NCI-H128 (cell line): ENCODE data around the gene FRY.
"Not testable (repeated sequence)": the region's sequence is repeated elsewhere in the genome, so short reads cannot be mapped to it uniquely, and the experiment has no call there.

Experiments used
- DNase-seq: peaks from one replicate; lab custom pipeline; 2025; ENCODE audit not compliant: unreplicated experiment; lab: John Stamatoyannopoulos, UW

The FRY gene

DNA sequence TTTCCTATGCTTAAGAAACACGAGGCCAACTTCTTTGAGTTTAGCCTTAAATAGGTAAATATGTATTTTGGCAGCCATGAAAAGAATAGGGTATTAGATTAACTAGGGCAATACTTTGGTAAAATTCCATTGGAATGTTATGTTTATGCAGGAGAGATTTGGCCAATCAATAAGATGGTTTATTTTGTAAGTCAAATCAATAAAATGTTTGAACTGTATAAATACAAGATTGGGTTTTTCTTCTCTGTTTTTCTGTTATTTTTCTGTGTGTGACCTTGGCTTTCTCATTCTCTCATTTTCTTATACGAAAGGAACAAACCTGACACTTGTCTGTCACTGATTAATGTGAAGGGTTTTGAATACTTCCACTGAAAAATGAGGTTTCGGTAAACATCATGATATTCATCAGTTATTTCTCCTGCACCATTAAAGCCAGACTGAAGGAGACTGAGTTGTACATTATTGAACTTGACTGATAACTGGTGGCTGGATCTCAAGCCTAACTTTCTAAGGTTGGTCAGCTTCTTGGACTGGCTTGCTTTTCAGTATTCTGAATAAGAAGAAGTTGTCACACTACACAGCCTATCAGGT, 8.6 kb downstream of the FRY start:
- DNase-seq, result no peak

DNA sequence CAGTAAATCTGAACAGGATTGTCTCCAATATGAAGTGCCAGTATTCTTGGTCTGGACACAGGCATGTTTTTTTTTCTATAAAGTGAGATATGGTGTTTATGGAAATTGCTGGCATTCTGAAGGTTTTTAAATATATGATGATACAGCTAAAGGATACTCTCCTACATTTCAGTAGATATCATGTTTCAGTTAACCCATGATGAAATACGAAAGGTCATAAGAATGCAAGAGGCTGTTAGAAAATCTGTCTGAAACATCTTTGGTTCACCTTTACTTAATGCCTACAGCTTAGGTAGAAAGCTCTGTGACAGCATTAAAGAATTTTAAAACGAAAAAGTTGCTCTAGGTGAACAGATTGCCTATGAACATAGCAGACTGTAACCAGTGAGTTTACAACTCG, 9.1 kb downstream of the FRY start:
- DNase-seq, result no peak

DNA sequence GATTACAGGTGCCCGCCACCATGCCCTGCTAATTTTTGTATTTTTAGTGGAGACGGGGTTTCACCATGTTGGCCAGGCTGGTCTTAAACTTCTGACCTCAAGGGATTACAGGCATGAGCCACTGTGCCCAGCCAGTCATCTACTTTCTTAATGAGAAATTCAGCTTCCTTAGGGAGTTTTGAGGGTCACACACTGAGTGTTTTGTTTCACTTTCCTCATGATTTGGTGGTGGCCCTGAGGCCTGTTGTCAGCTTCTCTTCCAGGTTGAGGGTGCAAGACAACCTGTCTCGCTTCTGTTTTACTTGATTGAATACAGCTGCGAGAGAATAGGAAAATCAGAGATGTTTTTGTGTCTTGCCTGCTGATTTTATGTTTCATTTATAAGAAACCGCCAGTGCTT, 9.9 kb downstream of the FRY start:
- DNase-seq, result no peak

DNA sequence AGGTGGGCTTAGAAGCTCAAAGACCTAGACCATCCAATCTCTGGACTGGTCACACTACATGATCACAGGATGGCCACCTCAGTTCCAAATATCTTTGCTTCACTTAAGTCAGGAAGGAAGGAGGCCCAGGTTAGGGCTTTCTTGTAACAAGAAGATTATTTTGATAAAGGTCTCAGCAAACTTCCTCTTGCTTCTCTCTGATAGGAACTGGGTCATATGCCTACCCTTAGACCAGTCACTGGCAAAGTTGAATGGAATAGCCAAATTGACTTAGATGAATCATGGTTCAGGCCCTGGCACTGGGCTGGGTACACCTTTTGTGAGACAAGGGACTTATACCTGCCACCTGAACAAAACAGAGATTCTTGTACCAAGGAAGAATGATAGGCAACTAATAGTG, 11.0 kb downstream of the FRY start:
- no peak for DNase-seq

DNA sequence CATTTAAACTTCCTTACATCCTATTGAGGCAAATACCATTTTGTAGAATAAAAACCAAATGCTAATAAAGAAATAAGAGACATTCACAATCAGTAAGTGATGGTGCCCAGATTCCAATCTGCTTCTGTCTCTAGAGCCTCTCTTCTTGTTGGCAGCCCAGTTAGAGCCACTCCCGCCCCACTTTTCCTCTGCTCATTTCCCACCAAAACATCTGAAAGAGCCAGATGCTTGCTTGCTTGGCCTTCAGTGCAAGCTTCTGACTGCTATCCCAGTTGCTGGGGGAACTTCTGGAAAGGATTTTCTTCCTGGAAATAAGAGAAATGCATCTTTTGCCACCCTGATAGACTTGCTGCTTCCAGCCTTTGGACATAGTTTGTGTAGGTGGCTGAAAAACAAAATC, 12.9 kb downstream of the FRY start:
- no peak for DNase-seq

DNA sequence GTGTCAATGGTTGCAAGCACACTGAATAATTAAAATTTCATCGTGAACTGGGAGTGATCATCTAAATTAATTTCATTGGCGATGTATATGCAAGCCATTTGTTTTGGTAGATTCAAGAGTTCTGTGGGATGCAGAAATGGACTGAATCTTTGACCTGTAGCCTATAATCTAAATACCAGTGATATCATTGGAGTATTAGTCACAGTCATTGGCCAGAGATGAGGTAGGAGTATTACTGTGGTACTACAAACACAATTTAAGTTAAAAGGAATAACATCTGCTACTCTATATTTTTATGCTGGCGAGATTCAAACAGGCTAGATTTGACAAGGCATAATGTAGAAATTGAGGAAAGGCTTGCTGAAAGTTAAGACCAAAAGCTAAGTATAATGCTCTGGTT, 14.0 kb downstream of the FRY start:
- DNase-seq, result no peak

DNA sequence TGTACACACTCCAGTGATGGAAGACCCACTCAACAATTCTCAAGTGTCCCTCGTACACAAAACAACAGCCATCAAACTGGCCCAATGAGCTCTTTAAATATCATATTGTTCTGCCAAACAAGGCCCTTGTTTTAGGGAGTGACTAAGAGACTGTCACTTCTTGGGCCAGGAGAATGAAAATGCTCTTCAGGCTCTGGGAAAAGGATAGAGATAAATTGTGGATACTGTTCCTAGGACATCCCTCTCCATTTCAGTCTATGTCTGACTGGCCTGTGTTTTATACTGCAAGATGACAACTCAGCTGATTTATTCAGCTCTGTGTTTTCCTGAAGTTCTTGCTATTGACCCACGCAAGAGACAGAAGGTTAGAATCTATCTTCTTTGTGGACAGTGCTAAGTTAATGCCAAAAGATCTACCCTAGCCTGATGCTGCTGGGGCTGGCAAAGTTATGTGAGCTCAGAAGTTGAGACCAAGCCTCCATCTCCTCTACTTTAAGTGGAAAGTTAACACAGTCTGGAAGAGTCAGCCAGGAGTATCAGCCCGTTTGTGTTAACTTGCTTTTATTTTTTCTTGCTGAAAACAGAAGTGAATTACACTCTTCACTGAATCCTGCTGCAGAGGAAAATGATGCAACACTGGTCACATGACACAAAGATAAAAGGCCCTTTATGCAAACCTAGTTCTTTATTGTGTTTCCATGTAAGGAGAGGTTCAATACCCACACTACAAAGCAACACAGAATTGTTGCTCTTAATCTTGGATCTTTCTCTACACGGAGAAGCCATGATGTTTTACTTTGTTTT, 14.6 kb downstream of the FRY start:
- DNase-seq, result no peak

DNA sequence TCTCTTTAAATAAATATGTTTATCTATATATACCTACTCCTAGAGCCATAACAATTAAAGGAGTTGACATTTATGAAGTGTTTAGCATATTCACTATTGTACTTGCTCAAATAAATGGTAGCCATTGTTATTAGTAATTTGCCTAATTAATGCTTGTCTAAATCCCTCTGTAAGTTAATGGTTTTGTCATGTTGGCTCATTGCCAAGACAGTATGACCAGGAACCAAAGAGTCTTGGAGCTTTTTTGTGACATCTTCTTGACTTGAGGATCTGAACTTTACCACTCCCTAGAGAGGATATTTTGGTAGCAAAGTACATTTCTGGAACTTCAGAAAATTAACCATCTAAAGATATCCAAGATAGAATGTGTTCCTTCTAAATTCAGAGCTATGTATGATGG, 15.5 kb downstream of the FRY start:
- no peak for DNase-seq

DNA sequence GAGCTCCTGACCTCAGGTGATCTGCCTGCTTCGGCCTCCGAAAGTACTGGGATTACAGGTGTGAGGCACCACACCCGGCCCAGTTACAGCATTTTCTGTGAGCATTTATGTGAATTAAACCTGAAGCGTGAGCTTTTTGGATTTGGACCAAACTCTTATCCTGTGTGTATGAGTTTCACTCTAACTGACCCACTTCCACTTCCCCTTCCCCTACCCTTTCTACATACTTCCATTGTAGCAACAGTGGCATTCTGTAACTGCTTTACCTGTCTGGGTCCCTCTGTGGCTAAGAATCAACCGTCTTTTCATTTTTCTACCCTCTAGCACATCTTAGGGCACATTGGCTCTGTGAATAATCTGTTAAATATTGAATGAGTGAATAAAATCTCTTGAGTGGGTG, 16.2 kb downstream of the FRY start:
- DNase-seq, result no peak

DNA sequence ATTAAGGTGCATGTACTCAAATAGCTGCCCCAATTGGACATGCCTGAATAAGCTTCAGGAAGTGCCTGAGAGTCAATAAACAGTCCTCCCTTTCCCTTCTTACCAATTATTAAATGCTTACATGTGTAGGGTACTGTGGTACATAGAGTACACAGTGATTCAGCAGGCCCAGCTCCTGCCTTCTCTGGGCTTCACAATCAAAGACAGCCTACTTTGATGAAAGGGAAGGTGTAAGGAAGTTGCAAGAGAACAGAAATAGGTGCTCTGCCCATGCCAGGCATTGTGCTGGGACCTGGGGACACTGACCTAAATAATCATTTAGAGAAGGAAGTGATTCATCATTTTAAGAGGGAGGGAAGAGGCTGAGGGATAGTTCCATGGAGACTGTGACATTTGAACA, 17.2 kb downstream of the FRY start:
- DNase-seq, result no peak

DNA sequence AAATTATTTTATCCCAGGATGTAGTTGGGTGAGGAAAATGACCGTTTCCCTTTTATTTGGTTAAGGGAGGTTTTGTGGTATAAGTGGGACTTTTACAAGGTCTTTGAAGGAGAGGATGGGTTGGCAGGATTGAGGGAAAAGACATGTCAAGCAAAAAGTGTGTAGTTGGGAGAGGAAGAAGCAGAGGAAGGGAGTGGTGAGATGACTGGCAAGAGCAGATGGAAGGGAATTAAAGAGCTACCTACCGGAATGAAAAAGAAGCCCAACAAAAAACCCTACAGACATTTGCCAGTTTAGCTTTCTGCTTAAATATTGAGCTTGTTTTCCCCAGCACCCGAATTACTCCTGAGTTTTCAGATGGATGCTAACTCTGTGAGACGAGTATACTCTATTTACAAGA, 19.6 kb downstream of the FRY start:
- DNase-seq, result no peak

DNA sequence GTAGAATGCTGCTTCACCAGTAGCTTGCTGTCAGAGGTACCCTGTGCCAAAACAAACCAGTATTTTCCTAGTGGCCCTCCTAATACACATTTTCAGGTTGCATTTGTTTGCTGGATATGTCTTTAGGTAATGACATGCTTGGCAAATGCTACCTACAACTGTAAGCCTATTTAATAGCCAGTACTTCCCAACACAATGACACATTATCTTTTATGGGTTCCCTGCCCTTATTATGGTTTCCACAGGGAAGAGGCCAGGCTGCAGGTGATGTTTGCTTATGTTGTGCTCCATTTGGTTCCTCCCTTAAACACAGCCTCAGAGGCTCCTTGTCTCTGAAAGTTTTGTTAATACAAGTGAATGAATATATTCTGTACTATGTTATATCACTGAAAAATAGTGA, 24.7 kb downstream of the FRY start:
- peak; percentile 31 for DNase-seq

DNA sequence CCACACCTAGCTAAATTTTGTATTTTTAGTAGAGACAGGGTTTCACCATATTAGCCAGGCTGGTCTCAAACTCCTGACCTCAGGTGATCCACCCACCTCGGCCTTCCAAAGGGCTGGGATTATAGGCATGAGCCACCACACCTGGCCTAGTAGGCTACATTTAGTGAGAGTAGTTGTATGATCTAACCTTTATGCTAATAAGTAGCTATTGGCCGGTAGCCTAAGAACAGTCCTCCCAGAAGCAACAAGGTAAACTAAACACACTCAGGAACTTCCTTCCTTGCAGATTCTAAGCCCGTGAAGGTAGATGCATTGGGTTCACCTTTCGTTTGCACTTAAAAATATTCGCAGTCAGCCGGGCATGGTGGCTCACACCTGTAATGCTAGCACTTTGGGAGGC, 25.8 kb downstream of the FRY start:
- not testable (repeated sequence) for DNase-seq

DNA sequence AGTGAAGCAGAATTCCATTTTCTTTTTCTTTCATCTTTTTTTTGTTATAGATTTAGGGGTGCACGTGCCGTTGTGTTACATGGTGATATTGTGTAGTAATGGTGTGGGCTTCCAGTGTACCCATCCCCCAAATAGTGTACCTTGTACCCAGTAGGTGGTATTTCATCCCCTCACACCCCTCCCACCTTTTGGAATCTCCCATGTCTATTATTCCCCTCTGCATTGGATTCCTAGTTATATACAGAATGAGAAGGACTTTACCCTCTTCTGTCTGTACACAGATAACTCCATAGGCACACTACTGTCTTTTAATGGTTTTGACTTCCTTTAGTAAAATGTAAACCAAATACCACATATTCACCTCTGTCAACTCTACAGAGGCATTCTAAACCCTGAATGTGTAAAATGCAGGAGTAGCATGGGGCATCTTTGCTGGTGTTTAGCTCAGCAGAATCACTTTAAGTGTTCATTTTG, 28.0 kb downstream of the FRY start:
- no peak for DNase-seq

DNA sequence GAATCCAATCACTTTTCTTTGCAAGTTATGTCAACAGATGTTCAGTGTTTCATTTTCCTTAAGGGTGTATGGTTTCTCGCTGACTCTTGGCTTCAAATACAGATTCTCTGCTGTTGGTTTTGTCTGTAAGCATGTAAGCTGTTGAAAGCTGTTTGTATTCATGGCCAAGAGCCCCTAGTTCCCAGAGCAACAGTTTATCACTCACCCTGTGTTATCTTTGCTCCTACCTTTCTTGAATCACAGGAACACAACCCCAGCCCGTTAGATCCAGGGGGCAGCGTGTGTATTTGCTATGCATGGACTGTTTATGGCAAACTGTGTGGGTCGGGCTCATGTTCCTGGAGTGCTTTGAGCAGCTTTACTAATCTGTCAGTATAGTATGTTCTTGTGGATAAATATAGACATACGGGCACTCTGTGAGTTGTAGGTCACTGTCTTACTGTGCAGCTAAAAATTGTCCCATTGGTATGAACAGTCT, 28.9 kb downstream of the FRY start:
- DNase-seq, result no peak

DNA sequence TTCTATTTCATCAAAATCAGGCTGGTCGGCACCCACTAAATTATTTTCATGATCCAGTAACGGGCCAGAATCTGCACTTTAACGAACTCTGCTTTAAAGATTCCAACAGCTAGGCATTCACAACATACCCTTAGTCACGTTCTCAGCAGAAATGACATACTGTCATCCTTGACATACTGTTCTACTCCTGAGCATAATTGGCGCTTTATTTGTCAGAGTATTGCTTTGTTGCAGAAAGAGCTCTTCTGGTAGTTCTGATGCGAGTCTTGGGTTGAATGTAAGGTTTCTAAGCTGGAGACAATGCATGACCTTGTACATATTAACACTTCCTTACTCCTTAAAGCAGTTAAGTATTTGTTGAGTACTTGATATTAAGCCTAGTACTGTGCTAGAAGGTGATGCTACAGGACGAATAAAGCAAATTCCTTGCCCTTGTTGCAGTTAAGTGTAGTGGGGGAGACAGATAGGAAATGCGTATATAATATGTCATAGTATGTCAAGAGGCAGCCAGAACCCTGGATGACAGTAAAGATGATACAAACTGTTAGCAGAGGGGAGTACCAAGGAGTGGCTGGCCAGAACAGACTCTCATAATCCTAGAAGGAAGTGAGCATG, 32.2 kb downstream of the FRY start:
- no peak for DNase-seq

DNA sequence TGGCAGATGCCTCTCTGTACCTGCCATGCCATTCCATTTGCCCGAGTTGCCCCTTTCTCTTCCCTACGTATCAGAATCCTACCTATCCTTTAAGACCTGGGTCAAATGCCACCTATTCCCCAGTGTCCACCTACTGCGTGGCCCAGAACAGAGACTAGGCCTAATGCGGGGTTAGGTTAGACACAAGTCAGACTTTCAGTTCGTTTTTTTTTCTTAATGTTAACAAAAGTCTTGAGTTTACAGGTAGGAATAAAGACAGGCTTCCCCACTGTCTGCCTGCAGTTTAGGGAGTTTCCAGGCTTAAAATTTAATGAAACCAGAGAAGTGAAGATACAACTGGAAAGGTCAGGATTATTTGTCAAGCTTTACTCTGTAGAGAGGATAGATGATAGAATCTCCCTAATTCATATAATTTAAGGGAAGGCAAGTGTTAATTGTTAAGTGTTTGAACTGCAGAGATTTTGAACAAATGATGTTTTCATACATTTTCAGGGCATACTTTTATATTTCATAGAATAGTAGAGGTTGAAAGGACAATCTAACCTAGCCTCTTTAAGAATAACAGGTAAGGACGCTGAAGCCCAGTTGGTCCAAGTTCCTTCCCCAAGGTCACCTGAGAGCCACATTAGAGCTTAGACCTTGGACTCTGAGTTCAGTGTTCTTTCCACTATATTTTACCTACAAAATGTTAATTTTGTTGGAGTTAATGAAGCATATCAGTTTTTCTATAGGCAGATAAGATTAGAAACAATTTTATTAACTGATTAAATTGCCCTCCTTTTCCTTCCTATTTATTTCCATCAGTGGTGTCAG, 35.8 kb downstream of the FRY start:
- no peak for DNase-seq

DNA sequence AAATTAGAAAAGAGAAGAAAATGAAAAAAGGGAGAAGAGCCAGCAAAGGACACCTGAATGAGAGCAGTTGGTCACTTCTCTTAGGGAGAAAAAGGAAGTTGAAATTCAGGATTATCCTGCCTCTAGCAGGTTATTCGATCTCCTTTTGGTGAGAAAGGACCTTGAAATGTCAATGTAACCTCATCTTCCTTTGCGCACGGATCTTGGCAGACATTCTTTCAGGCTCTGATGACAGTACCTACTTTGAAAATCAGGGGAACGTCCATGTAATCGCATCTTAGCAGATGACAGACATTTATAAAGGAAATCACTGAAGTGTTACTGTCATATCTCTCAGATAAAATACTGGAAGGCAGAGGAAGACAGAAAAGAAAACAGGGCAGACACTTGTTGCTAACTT, 36.7 kb downstream of the FRY start:
- DNase-seq, result no peak

DNA sequence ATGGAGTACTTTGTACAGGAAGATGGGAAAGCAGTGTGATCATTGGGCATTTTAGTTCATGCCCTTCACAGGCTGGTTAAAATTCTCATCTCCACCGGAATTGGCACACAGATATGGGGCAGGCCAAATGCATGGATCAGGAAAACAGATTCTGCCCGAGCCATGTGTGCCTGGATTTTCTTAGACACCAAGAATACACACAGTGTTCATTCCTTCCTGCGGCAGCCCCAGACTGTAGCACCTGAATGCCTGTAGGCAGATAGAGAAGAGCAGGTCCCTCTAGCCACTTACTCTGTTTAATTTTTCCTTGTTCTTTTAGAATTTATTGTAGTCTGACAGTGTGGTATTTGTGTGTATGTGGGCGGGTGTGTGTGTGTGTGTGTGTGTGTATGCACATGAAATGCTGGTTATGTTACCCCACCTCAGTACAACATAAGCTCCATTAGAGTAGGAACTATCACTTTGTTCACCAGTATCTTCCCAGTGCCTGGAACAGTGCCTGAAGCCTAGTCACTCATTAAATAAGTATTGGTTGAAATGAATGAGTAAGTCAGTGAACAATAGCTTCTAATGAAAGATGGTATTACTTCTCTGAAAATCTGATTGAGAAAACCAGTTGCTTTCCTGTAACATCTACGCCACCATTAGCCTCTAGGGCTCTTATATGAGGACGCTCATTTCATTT, 41.7 kb downstream of the FRY start:
- DNase-seq, result no peak

DNA sequence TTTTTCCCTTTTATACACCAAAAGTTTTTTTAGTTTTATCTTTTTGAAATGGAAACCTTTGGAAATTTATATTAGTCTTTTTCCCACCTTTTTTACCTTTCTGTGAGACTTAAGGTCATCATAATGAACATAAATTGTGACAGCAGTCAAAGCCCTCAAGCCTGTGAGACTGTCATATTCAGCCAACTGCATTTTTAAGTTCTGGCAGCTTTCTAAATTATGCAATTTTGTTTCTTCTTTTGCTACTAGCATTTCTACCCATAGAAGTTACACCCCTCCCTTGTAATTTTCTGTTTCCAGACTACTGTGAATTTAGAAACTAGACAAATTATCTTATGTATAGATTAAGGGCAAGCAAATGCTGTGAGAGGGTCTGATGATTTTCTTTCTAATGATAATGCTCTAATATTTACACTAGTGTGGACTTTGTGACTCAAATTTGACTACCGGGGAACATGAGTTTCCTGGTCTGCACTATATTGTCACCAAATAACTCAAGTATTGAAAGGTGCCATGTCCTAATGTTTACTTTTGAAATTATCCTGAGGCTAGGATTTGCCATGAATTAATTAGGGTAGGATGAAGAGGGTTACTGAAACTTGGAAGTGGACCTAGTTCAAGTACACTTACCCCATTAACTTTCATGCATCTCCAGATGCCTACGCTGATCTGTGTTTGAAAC, 43.7 kb downstream of the FRY start:
- DNase-seq, result no peak
